Osteocyte (in vitro differentiated cells): ENCODE data around the gene PRRT1B. TPM values are rescaled to one million over a fixed set of nuclear protein-coding genes. Genes with fewer than 3 reads are reported as not detected.

Experiments
- DNase-seq: peaks from one replicate; pipeline ENCODE4 v3.0.0; 2021; ENCODE audit warnings: mixed read lengths; ENCODE audit not compliant: unreplicated experiment; ENCODE audit errors: extremely low spot score
- H3K27ac Mint-ChIP-seq: one replicate; pipeline ENCODE4 v1.8.0; 2021; ENCODE audit warnings: mild to moderate bottlenecking, mixed read lengths; ENCODE audit not compliant: unreplicated experiment
- H3K27me3 Mint-ChIP-seq: one replicate; pipeline ENCODE4 v1.8.0; 2021; ENCODE audit warnings: mixed read lengths; ENCODE audit not compliant: unreplicated experiment
- H3K36me3 Mint-ChIP-seq: one replicate; pipeline ENCODE4 v1.8.0; 2021; ENCODE audit warnings: mixed read lengths; ENCODE audit not compliant: unreplicated experiment
- H3K4me1 Mint-ChIP-seq: one replicate; pipeline ENCODE4 v1.8.0; 2021; ENCODE audit warnings: mixed read lengths; ENCODE audit not compliant: unreplicated experiment
- H3K4me3 Mint-ChIP-seq: one replicate; pipeline ENCODE4 v1.8.0; 2021; ENCODE audit warnings: mild to moderate bottlenecking, moderate library complexity, mixed read lengths; ENCODE audit not compliant: unreplicated experiment
- H3K9me3 Mint-ChIP-seq: one replicate; pipeline ENCODE4 v1.8.0; 2021; ENCODE audit warnings: mixed read lengths; ENCODE audit not compliant: unreplicated experiment
- CTCF ChIP-seq: fragments of 200-600 bp; sonication (generic); IDR thresholded peaks from 2 replicates; pipeline ENCODE4 v1.5.0; 2021; ENCODE audit warnings: antibody characterized with exemption, mild to moderate bottlenecking, moderate library complexity
- total RNA-seq: library from RNA; stranded (reverse); gene quantifications from 2 replicates; pipeline ENCODE4 v1.2.1, GENCODE V29; 2021

PRRT1B gene
- total RNA-seq, 1 donor from 2014 or later, result not detected

DNA sequence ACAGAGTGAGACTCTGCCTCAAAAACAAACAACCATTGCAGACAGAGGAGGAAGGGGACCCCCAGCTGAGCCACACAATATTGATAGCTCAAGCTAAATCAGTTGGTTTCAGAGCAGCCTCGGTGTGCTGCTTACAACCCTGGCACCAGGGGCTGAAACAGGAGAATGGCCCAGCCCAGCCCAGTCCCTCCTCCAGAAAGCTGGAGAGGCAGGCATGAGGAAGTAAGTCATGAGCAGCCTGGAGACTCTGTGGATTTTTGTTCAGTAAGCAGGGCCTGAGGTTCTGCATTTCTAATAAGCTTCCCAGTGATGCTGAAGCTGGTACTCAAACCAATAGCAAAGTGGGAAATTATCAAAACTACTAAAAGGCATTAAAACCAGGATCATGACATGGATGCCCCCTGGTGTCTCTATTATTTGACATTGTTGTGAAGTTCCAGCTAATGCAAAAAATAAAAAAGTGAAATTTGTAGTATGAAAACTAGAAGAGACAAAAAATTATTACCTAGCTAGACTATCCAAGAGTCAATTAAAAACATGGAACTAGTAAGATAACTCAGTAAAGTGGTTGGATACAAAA lies 14.2 kb downstream of the PRRT1B start:
- Mint-ChIP-seq H3K9me3 (peaks cover 11% of the 10 kb centered on the region), H3K36me3 (peaks cover 3% of the 10 kb centered on the region), H3K27ac (no peak overlapping the region), H3K4me3 (no peak overlapping the region), H3K4me1 (peaks cover 11% of the 10 kb centered on the region), H3K27me3 (peaks cover 12% of the 10 kb centered on the region)
- no peak for DNase-seq
- TF ChIP-seq CTCF, result no peak

GRCh38 chr9:131562032-131562959 lies 17.0 kb downstream of the PRRT1B start:
- no peak for DNase-seq
- H3K9me3 Mint-ChIP-seq, result peaks cover 11% of the 10 kb centered on the region
- no peaks in the 10 kb centered on the region for H3K27me3 Mint-ChIP-seq
- peaks cover 3% of the 10 kb centered on the region for H3K36me3 Mint-ChIP-seq
- peaks cover 7% of the 10 kb centered on the region for H3K4me1 Mint-ChIP-seq
- H3K27ac Mint-ChIP-seq, result no peak overlapping the region
- no peak for TF ChIP-seq CTCF
- no peak overlapping the region for H3K4me3 Mint-ChIP-seq

DNA sequence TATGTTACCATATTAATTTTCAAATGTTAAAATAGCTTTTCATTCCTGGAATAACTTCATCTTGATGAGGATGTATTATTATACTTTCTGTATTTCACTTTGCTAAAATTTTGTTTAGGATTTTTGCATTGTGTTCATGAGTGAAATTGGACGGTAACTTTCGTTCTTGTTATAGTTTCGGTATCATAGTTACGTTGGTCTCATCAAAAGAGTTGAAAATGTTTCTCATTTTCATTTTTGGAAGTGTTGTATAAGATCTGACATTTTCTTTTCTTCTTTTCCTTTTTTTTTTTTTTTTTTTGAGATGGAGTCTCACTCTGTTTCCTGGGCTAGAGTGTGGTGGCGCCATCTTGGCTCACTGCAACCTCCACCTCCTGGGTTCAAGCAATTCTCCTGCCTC lies 20.0 kb downstream of the PRRT1B start:
- H3K4me1 Mint-ChIP-seq, result peaks cover 7% of the 10 kb centered on the region
- no peak for TF ChIP-seq CTCF
- H3K4me3 Mint-ChIP-seq, result no peak overlapping the region
- no peaks in the 10 kb centered on the region for H3K27me3 Mint-ChIP-seq
- H3K36me3 Mint-ChIP-seq, result peaks cover 12% of the 10 kb centered on the region
- H3K9me3 Mint-ChIP-seq, result peaks cover 5% of the 10 kb centered on the region
- H3K27ac Mint-ChIP-seq, result no peak overlapping the region
- no peak for DNase-seq

GRCh38 chr9:131566158-131566557 lies 20.8 kb downstream of the PRRT1B start:
- no peaks in the 10 kb centered on the region for H3K9me3 Mint-ChIP-seq
- no peaks in the 10 kb centered on the region for H3K27me3 Mint-ChIP-seq
- H3K36me3 Mint-ChIP-seq, result peaks cover 13% of the 10 kb centered on the region
- TF ChIP-seq CTCF, result no peak
- no peak overlapping the region for H3K4me3 Mint-ChIP-seq
- no peak overlapping the region for H3K27ac Mint-ChIP-seq
- no peak for DNase-seq
- H3K4me1 Mint-ChIP-seq, result peaks cover 7% of the 10 kb centered on the region

DNA sequence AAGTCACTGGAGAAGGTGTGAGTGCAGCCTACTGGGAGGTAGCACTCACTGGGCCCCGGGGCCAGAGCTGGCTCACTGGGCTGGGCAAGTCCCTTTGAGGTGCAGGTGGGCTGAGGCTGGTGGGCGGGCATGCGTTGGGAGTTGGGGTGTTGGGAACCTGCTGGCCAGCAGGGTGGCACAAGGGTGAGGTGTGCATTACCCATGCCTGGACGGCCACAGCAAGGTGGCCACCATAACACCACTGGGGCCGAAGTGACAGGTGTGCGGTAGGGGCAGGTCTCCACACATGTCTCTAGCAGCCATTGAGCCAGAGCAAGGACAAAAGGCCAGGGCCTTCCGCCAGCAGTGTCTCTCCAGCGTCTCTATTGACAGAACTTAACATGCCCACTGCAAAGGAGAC lies 22.6 kb downstream of the PRRT1B start:
- TF ChIP-seq CTCF, result no peak
- H3K4me1 Mint-ChIP-seq, result no peaks in the 10 kb centered on the region
- H3K9me3 Mint-ChIP-seq, result no peaks in the 10 kb centered on the region
- no peak overlapping the region for H3K4me3 Mint-ChIP-seq
- DNase-seq, result no peak
- peaks cover 17% of the 10 kb centered on the region for H3K36me3 Mint-ChIP-seq
- H3K27me3 Mint-ChIP-seq, result no peaks in the 10 kb centered on the region
- no peak overlapping the region for H3K27ac Mint-ChIP-seq
